ENCODE measurements around the gene PTPRN2.

DNA sequence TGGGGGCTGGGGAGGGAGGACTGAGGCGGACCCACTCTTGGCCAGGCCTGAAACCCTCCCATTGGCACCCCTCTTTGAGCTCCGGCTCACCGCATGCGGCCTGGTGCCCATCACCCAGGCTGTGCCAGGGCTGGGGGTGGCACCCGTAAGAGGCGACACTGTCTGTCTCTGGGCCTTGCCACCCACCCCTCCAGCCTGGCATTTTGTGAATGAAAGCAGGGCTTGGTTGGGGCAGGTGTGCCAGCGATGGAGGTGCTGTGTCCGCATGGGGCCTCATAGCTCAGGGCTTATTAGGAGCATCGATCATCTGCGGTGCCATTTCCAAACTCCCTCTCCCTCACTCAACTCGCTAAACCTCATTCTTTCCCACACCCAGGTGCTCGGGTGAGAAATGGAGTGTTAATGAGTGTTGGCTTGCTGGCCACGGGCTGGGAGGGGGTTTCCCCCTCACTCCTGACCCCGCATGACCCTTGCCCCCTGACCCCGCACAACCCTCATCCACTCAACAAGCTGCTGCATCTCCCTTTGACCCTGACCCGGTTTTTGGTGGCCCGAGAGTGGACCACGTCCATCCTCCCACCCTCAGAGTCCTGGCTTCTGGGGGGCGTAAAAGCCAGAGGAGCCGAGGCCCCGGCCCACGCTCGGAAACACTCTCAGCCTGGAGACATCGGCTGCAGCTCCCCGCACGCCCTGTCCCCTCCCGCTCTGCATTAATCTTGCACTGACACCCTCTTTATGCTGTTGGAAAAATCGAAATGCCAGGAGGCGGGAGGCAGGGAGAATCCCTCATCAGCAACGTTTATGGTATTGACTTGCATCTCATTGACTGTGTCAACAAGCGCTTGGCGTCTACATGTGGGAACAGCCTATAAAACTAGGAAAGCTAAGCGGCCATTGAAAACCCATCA lies 1089.6 kb downstream of the PTPRN2 start:
- no peak for TF ChIP-seq SUZ12 (IDR thresholded peaks at IDR 0.05)
- no peak for TF ChIP-seq FOXM1 (IDR thresholded peaks at IDR 0.05; ENCODE audit: borderline replicate concordance)
- TF ChIP-seq SP1 (IDR thresholded peaks at IDR 0.05): no peak
- no peak for TF ChIP-seq ELF4 (IDR thresholded peaks at IDR 0.05)
- no peak for TF ChIP-seq ARNT (IDR thresholded peaks at IDR 0.05)
